Measurements from ENCODE around the gene DUSP5. TPM values are rescaled to one million over a fixed set of nuclear protein-coding genes. Genes with fewer than 3 reads are reported as not detected.
"Not testable (repeated sequence)": the region's sequence is repeated elsewhere in the genome, so short reads cannot be mapped to it uniquely, and the experiment has no call there.

The DUSP5 gene
- total and polyA plus RNA-seq, 12 donors: 11.7 to 61.7 (median 17.4) TPM

- Histone ChIP-seq H3K4me3 (no peak overlapping the region), H3K4me1 (replicated peaks in 1 of 2) (no peaks in the 10 kb centered on the region), H3K9me3 (replicated peaks in 1 of 3) (no peaks in the 10 kb centered on the region), H3K27me3 (no peaks in the 10 kb centered on the region), H3K27ac (no peak overlapping the region), H3K36me3 (replicated peaks in 1 of 2) (no peaks in the 10 kb centered on the region)
- intact Hi-C loops (cut with DNase I): no loop called here
- DNase-seq: peak in 1 of 7 donors; percentile 15
- 87 to 94% (median 90%) methylated on average over 19 of the region's 19 CpGs for WGBS, 4 donors
- TF ChIP-seq POLR2A (IDR thresholded peaks at IDR 0.05) (no peak), CTCF (IDR thresholded peaks at IDR 0.05) (no peak)
Observed at GRCh38 chr10:110462166-110463095, 35.3 kb upstream of the DUSP5 start.

- H3K27me3 ChIP-seq; H3K27ac ChIP-seq; H3K4me3 ChIP-seq; intact Hi-C loops (cut with DNase I); H3K4me1 ChIP-seq (replicated peaks in 1 of 2); H3K36me3 ChIP-seq (replicated peaks in 1 of 2); H3K9me3 ChIP-seq (replicated peaks in 1 of 3): not testable (repeated sequence)
- DNase-seq: peak in 1 of 7 donors; percentile 25
- 88 to 95% (median 93%) methylated on average over 2 of the region's 2 CpGs for WGBS, 4 donors
Observed at GRCh38 chr10:110468258-110468657, 29.4 kb upstream of the DUSP5 start.

DNA sequence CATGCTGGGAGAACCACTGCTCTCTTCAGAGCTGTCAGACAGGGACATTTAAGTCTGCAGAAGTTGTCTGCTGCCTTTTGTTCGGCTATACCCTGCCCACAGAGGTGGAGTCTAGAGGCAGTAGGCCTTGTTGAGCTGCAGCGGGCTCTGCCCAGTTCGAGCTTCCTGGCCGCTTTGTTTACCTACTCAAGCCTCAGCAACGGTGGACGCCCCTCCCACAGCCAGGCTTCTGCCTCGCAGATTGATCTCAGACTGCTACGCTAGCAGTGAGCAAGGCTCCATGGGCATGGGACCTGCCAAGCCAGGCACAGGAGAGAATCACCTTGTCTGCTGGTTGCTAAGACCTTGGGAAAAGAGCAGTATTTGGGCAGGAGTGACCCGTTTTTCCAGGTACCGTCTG is 27.2 kb upstream of the DUSP5 start:
- H3K27me3 ChIP-seq; H3K36me3 ChIP-seq (replicated peaks in 1 of 2); intact Hi-C loops (cut with DNase I); H3K4me1 ChIP-seq (replicated peaks in 1 of 2); H3K27ac ChIP-seq; H3K9me3 ChIP-seq (replicated peaks in 1 of 3); H3K4me3 ChIP-seq: not testable (repeated sequence)
- WGBS, 4 donors: 76 to 84% (median 80%) methylated on average over 5 to 10 of the region's 10 CpGs
- peak in 1 of 7 donors; percentile 30 for DNase-seq

GRCh38 chr10:110471566-110472139 is 26.1 kb upstream of the DUSP5 start:
- H3K4me1 ChIP-seq (replicated peaks in 1 of 2): no peaks in the 10 kb centered on the region
- TF ChIP-seq POLR2A (IDR thresholded peaks at IDR 0.05) (no peak), CTCF (IDR thresholded peaks at IDR 0.05) (no peak)
- DNase-seq: peak in 1 of 7 donors; percentile 14
- intact Hi-C loops (cut with DNase I): no loop called here
- 86 to 96% (median 92%) methylated on average over 4 to 5 of the region's 5 CpGs for WGBS, 4 donors
- H3K36me3 ChIP-seq (replicated peaks in 1 of 2): no peaks in the 10 kb centered on the region
- no peak overlapping the region for H3K4me3 ChIP-seq
- no peaks in the 10 kb centered on the region for H3K27me3 ChIP-seq
- H3K27ac ChIP-seq: no peak overlapping the region
- no peaks in the 10 kb centered on the region for H3K9me3 ChIP-seq (replicated peaks in 1 of 3)

DNA sequence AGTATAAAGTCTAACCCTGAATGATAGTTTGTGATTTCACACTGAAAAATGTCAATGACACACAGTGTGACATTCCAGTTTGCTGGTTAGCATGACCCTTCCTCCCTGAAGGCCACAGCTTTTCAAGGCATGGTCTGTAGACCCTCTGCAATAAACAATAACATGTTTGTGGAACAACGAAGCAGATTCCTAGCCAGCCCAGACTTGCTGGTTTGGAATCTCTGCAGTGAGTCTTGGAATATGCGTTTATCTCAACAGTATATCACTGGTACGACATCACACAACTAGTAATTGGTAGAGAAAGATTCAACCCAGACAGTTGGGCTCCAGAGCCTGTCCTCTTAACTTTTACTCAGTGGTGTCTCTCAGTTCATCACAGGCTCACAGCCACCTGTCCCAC is 23.7 kb upstream of the DUSP5 start:
- Histone ChIP-seq H3K4me3 (no peak overlapping the region), H3K27me3 (no peaks in the 10 kb centered on the region)
- WGBS, 4 donors: 78 to 90% (median 87%) methylated on average over 3 of the region's 3 CpGs

More for the DNA sequence above, 23.7 kb upstream of the DUSP5 start:
- DNase-seq: no peak
- TF ChIP-seq CTCF (IDR thresholded peaks at IDR 0.05) (no peak), POLR2A (IDR thresholded peaks at IDR 0.05) (no peak)
- intact Hi-C loops (cut with DNase I): no loop called here
- Histone ChIP-seq H3K4me1 (replicated peaks in 1 of 2) (no peaks in the 10 kb centered on the region), H3K36me3 (replicated peaks in 1 of 2) (no peaks in the 10 kb centered on the region), H3K27ac (no peak overlapping the region), H3K9me3 (replicated peaks in 1 of 3) (no peaks in the 10 kb centered on the region)
